ENCODE data around the gene OR6C75. TPM values are rescaled to one million over a fixed set of nuclear protein-coding genes. Genes with fewer than 3 reads are reported as not detected.
"Not testable (repeated sequence)": the region's sequence is repeated elsewhere in the genome, so short reads cannot be mapped to it uniquely, and the experiment has no call there.

The OR6C75 gene
- total RNA-seq, 1 donor from 2014 or later: not detected

DNA sequence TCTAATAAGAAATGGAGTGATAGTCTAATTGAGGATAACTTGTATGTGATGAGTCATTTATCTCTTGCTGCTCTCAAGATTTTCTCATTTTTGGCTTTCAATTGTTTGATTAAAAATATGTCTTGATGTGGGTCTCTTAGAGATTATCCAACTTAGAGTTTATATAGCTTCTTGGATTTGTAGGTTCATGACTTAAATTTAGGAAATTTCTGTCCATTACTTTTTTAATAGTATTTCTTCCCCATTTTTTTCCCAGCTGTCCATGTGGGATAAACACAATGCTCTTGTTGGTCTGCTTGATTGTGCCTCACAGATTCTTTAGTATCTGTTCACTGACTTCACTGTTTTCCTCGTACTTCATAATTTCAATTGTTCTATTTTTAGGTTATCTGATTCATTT, 45.1 kb downstream of the OR6C75 start:
- no peaks in the 10 kb centered on the region for H3K27me3 ChIP-seq (ENCODE audit: control insufficient read depth, insufficient read depth, low read length)
- FAIRE-seq (no peak), DNase-seq (ENCODE audit: low read depth) (no peak)
- no peak overlapping the region for H3K4me3 ChIP-seq (ENCODE audit: low read depth, low read length)
- TF ChIP-seq, protein P1, sequence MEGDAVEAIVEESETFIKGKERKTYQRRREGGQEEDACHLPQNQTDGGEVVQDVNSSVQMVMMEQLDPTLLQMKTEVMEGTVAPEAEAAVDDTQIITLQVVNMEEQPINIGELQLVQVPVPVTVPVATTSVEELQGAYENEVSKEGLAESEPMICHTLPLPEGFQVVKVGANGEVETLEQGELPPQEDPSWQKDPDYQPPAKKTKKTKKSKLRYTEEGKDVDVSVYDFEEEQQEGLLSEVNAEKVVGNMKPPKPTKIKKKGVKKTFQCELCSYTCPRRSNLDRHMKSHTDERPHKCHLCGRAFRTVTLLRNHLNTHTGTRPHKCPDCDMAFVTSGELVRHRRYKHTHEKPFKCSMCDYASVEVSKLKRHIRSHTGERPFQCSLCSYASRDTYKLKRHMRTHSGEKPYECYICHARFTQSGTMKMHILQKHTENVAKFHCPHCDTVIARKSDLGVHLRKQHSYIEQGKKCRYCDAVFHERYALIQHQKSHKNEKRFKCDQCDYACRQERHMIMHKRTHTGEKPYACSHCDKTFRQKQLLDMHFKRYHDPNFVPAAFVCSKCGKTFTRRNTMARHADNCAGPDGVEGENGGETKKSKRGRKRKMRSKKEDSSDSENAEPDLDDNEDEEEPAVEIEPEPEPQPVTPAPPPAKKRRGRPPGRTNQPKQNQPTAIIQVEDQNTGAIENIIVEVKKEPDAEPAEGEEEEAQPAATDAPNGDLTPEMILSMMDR (IDR thresholded peaks at IDR 0.05; ENCODE audit: insufficient read depth, low read length, severe bottlenecking): no peak
- H3K36me3 ChIP-seq (ENCODE audit: control insufficient read depth, insufficient read depth, low read length): no peaks in the 10 kb centered on the region

DNA sequence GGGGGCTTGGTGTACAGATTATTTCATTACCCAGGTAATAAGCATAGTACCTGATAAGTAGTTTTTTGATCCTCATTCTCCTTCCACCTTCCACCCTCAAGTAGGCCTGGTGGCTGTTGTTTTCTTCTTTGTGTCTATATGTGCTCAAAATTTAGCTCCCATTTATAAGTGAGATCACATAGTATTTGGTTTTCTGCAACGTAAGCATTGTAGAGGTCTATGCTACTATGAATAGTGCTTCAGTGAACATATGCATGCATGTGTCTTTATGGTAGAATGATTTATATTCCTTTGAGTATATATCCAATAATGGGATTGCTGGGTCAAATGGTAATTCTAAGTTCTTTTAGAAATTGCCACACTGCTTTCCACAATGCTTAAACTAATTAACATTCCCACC, 46.4 kb downstream of the OR6C75 start:
- not testable (repeated sequence) for DNase-seq (ENCODE audit: low read depth); H3K36me3 ChIP-seq (ENCODE audit: control insufficient read depth, insufficient read depth, low read length); H3K27me3 ChIP-seq (ENCODE audit: control insufficient read depth, insufficient read depth, low read length); FAIRE-seq; H3K4me3 ChIP-seq (ENCODE audit: low read depth, low read length)

DNA sequence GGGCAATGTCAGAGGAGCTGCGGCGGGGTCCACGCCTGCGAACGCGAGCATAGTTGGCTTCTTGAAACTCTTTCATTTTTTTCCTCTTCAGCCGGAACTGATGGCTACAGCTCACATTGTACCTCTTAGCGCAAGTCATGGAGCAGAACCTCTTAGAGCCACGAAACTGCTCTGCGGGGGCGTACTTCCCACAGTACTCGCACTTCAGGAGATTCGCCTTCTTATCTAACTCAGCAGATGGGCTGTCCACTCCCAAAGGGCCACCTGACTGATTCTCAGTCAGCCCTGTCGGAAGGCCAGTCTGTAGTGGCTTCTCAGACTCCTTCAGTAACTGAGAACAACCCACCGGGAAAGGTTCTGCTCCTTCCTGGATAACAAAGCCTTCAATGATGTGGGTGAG, 49.4 kb downstream of the OR6C75 start:
- H3K36me3 ChIP-seq (ENCODE audit: control insufficient read depth, insufficient read depth, low read length); H3K27me3 ChIP-seq (ENCODE audit: control insufficient read depth, insufficient read depth, low read length); DNase-seq (ENCODE audit: low read depth); H3K4me3 ChIP-seq (ENCODE audit: low read depth, low read length); FAIRE-seq: not testable (repeated sequence)

DNA sequence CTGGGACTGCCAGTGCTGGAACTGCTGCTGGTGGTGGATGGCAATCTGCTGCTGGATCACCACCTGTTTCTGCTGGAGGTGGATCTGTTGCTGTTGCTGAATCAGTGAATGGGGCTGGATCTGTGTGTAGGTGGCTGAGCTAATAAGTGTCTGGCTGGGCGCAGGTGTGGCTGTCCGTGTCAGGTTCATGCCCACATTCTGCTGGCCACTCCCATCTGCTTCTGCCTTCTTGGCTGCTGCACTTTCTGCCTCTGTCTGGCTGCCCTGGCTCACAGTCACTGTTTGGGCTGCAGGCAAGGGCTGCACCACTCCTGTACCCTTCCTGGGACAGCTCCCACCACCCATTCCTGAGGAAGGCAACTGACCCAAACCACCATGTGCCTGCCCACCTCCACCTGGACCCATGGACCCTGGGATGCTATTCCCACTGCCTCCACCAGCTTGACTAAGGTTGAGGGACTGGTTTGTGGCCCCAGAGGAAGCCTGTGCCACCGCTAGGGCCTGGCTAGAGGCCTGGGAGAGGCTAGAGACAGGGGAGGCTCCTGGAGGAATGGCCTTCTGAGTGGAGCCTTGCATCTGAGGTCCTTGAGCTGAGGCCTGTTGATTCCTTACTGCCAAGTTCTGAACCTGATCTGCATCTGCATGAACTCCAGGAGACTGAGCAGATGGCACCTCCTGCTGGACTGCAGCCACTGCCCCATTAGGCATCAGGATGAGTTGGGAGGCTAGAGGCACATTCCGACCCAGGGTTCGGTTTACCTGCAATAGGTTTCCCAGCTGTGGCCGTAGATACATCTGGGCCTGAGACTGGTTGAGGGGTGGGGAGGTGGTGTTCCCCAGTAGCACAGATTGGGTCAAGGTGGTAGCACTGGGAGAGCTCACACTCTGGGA, 51.0 kb downstream of the OR6C75 start:
- not testable (repeated sequence) for DNase-seq (ENCODE audit: low read depth); H3K27me3 ChIP-seq (ENCODE audit: control insufficient read depth, insufficient read depth, low read length); H3K4me3 ChIP-seq (ENCODE audit: low read depth, low read length); H3K36me3 ChIP-seq (ENCODE audit: control insufficient read depth, insufficient read depth, low read length)
- FAIRE-seq: peak; percentile 40

DNA sequence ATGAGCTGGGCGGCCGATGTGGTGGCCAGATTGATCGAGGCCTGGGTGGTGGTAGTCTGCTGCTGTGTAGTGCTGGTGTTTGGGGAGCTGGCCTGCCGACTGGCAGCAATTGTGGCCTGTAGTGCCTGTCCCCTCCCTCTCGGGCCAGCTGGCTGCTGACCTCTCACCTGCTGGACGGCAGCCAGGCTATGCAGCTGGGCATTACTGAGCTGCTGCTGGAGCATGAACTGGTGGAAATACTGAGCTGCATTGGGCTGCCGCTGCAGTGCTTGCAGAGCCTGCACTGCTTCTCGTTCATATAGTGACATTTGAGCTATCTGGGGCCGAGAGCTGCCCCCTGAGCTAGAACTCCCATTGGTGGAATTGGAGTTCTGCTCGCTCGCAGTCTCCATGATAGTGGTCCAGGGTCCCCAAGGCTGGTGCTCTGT, 51.6 kb downstream of the OR6C75 start:
- FAIRE-seq; H3K36me3 ChIP-seq (ENCODE audit: control insufficient read depth, insufficient read depth, low read length); H3K4me3 ChIP-seq (ENCODE audit: low read depth, low read length); H3K27me3 ChIP-seq (ENCODE audit: control insufficient read depth, insufficient read depth, low read length); DNase-seq (ENCODE audit: low read depth): not testable (repeated sequence)

DNA sequence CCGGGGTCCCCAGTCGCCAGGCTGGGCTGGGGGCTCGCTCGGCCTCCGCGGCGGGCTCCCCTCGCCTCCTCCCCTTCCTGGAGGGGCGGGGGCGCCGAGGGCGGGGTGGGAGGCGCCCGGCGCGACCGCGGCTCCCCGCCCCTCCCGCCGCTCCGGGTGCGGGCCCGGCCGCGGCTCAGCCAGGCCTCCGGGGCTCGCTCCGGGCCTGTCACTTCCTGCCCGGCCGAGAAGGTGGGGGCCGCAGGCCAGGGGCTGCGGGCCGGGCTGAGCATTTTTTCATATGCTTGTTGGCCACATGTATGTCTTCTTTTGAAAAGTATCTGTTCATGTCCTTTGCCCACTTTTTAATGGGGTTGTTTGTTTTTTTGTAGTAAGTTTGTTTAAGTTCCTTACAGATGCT, 52.1 kb downstream of the OR6C75 start:
- not testable (repeated sequence) for DNase-seq (ENCODE audit: low read depth); H3K36me3 ChIP-seq (ENCODE audit: control insufficient read depth, insufficient read depth, low read length); H3K27me3 ChIP-seq (ENCODE audit: control insufficient read depth, insufficient read depth, low read length); FAIRE-seq; H3K4me3 ChIP-seq (ENCODE audit: low read depth, low read length)

DNA sequence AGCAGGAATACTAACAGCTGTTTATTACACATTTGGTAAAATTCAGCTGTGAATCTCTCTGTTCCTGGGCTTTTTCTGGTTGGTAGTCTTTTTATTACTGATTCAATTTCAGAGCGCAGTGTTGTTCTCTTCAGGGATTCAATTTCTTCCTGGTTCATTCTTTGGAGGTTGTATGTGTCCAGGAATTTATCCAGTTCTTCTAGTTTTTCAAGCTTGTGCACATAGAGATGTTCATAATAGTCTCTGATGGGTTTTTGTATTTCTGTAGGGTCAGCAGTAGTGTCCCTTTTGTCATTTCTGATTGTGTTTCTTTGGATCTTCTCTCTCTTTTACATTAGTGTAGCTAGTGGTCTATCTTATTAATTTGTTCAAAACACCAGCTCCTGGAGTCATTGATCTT, 54.2 kb downstream of the OR6C75 start:
- no peaks in the 10 kb centered on the region for H3K36me3 ChIP-seq (ENCODE audit: control insufficient read depth, insufficient read depth, low read length)
- TF ChIP-seq, protein P1 (IDR thresholded peaks at IDR 0.05; ENCODE audit: insufficient read depth, low read length, severe bottlenecking): no peak
- DNase-seq (ENCODE audit: low read depth) (no peak), FAIRE-seq (no peak)
- H3K27me3 ChIP-seq (ENCODE audit: control insufficient read depth, insufficient read depth, low read length): no peaks in the 10 kb centered on the region
- no peak overlapping the region for H3K4me3 ChIP-seq (ENCODE audit: low read depth, low read length)

Other genes with a start within 250 kb of the OR6C75 start
- not detected in 2 replicates for gene OR9K2, start 236.6 kb upstream of the OR6C75 start, total RNA-seq
- gene OR10A7, start 141.9 kb upstream of the OR6C75 start, total RNA-seq: not detected in 2 replicates
- gene OR6C74, start 118.4 kb upstream of the OR6C75 start, total RNA-seq: not detected in 2 replicates
- not detected in 2 replicates for gene OR6C6, start 66.4 kb upstream of the OR6C75 start, total RNA-seq
- gene OR6C1, start 48.6 kb upstream of the OR6C75 start, total RNA-seq: not detected in 2 replicates
- gene OR6C3, start 32.2 kb upstream of the OR6C75 start, total RNA-seq: not detected in 2 replicates
- not detected in 2 replicates for gene OR6C65, start 37.6 kb downstream of the OR6C75 start, total RNA-seq
- not detected in 2 replicates for gene OR6C76, start 63.3 kb downstream of the OR6C75 start, total RNA-seq
- not detected in 2 replicates for gene OR6C2, start 81.1 kb downstream of the OR6C75 start, total RNA-seq
- gene OR6C70, start 107.2 kb downstream of the OR6C75 start, total RNA-seq: not detected in 2 replicates
- gene OR6C68, start 129.4 kb downstream of the OR6C75 start, total RNA-seq: not detected in 2 replicates
- gene OR6C4, start 186.6 kb downstream of the OR6C75 start, total RNA-seq: not detected in 2 replicates
- not detected in 2 replicates for gene OR2AP1, start 209.5 kb downstream of the OR6C75 start, total RNA-seq

Measured in bronchial epithelial cell (primary cell).